Adrenal gland (tissue), 12 donors: ENCODE measurements around the gene SYNGAP1. TPM values are rescaled to one million over a fixed set of nuclear protein-coding genes. Genes with fewer than 3 reads are reported as not detected.

Source experiments
- DNase-seq, 7 donors: peaks; one replicate each; pipeline ENCODE4 v3.0.0-alpha.2; 2019 to 2020
- H3K27ac ChIP-seq, 5 donors: fragments of 200-600 bp; sonication (generic) in 4 of 5; 1 replicate in 3 of 5; 2 replicates in 2 of 5; pipeline versions ENCODE4 v1.5.1 to v1.8.0; 2016 to 2020; ENCODE audit warnings: mild to moderate bottlenecking in 1 of 5
- H3K27me3 ChIP-seq: fragments of 200-600 bp; 2 replicates; pipeline ENCODE4 v1.8.0; 2021
- H3K36me3 ChIP-seq, 2 donors: fragments of 200-600 bp; replicated peaks in 1 of 2; 1 replicate in 1 of 2; 2 replicates in 1 of 2; pipeline versions ENCODE4 v1.5.1 to v1.8.0; 2018 to 2022
- H3K4me1 ChIP-seq, 2 donors: fragments of 200-600 bp; replicated peaks in 1 of 2; 1 replicate in 1 of 2; 2 replicates in 1 of 2; pipeline versions ENCODE4 v1.5.1 to v1.8.0; 2018 to 2021
- H3K4me3 ChIP-seq, 4 donors: fragments of 200-600 bp; sonication (generic) in 3 of 4; one replicate each; pipeline ENCODE4 v1.5.1; 2016 to 2018
- H3K9me3 ChIP-seq, 3 donors: fragments of 200-600 bp; sonication (generic) in 1 of 3; replicated peaks in 1 of 3; 1 replicate in 2 of 3; 2 replicates in 1 of 3; pipeline versions ENCODE4 v1.5.1 to v1.8.0; 2016 to 2021
- CTCF ChIP-seq, 6 experiments: fragments of 450-650 bp in 4 of 6; fragments of 200-600 bp in 2 of 6; sonication (generic) in 1 of 6; IDR thresholded peaks; 1 replicate in 5 of 6; 2 replicates in 1 of 6; pipeline versions ENCODE4 v1.5.1 to v1.8.0; 2016 to 2021; ENCODE audit warnings: antibody characterized with exemption in 6 of 6, mild to moderate bottlenecking in 2 of 6, moderate library complexity in 1 of 6
- POLR2A ChIP-seq, 2 donors: fragments of 450-650 bp; IDR thresholded peaks; one replicate each; pipeline ENCODE4 v1.6.1; 2017; ENCODE audit warnings: antibody characterized with exemption in 2 of 2, mild to moderate bottlenecking in 2 of 2, moderate library complexity in 1 of 2
- WGBS, 4 donors: extraction: QIAGEN DNeasy Blood & Tissue Kit in 2 of 4; methylation state at CpG; one replicate each; pipeline versions ENCODE4 v1.1.5 to v1.1.7; 2013 to 2017; 5-methylcytosine and 5-hydroxymethylcytosine counted together
- intact Hi-C, 2 donors: fragments of 100-400 bp; cut with DNase I; formaldehyde crosslinking; loops; one replicate each; pipeline versions ENCODE4 v1.14.1 to v1.15.0; 2022 to 2023
- polyA plus RNA-seq, 3 donors: library from polyadenylated mRNA; stranded (reverse); fragments of 200-250 nt in 2 of 3; fragments of 350-450 nt in 1 of 3; fragmentation: Illumina TruSeq in 1 of 3; extraction: RNeasy Lipid Tissue Mini Kit (QIAGEN cat#74804) in 1 of 3; gene quantifications; one replicate each; pipeline ENCODE4 v1.2.3, GENCODE V29; 2013 to 2014
- total RNA-seq, 9 donors: library from RNA; depleted of rRNA in 4 of 9; stranded (reverse); fragments of >200 nt in 4 of 9; fragments of 120-200 nt in 1 of 9; fragmentation: NEBNext Ultra II Directional in 1 of 9; extraction: Animal tissue kit (Norgen Biotek cat#: 25700) in 1 of 9; gene quantifications; one replicate each; pipeline versions ENCODE4 v1.1.0 to v1.2.4, GENCODE V29; 2013 to 2023
- donor health status: healthy with polysubstance abuse.
- donor health status: Bipolar disorder and iron deficiency.
- donor health status: DM: yes; HTN: yes; CAD: no.
- donor health status: DM: no; HTN: no; CAD: no.
- donor health status: DM: no; HTN: no; CAD: no.
- donor health status: DM: yes; HTN: yes; CAD: no.

The SYNGAP1 gene
- total and polyA plus RNA-seq, 12 donors = 2.6 to 73.5 (median 8.7) TPM

- Histone ChIP-seq H3K4me1 (peaks cover 19 to 62% of the 10 kb centered on the region in 2 donors), H3K36me3 (no peaks in the 10 kb centered on the region), H3K9me3 (no peaks in the 10 kb centered on the region), H3K4me3 (peak overlapping the region in 1 of 4 donors; percentile 73), H3K27me3 (no peaks in the 10 kb centered on the region), H3K27ac (peak overlapping the region in 3 of 5 donors; percentile 16 to 80 (median 64))
- 4 to 100% (median 41%) methylated on average over 1 to 33 of the region's 33 CpGs for WGBS, 4 donors
- DNase-seq = peak in 6 of 7 donors; percentile 40 to 72 (median 52)
- TF ChIP-seq POLR2A (IDR thresholded peaks at IDR 0.05) (no peak), CTCF (IDR thresholded peaks at IDR 0.05) (peak; percentile 22 to 56 (median 30))
- intact Hi-C loops = loop anchor here in 1 of 2 donors (10.0 kb wide), 1 partner anchor 146 kb away; no protein-coding TSS in a partner anchor
These were observed 8.5 kb downstream of the SYNGAP1 start for GRCh38 chr6:33428224-33428965.

- H3K9me3 ChIP-seq = no peaks in the 10 kb centered on the region
- intact Hi-C loops = loop anchor here in 1 of 2 donors (10.0 kb wide), 1 partner anchor 146 kb away; no protein-coding TSS in a partner anchor
- WGBS, 4 donors = 66 to 74% (median 73%) methylated on average over 5 of the region's 5 CpGs
- H3K27me3 ChIP-seq = no peaks in the 10 kb centered on the region
- no peak overlapping the region for H3K4me3 ChIP-seq
- peak overlapping the region in 3 of 5 donors; percentile 16 to 80 (median 64) for H3K27ac ChIP-seq
- no peaks in the 10 kb centered on the region for H3K36me3 ChIP-seq
- TF ChIP-seq CTCF (IDR thresholded peaks at IDR 0.05) (no peak), POLR2A (IDR thresholded peaks at IDR 0.05) (no peak)
- DNase-seq = no peak
- H3K4me1 ChIP-seq = peaks cover 19 to 60% of the 10 kb centered on the region in 2 donors
These were observed 9.3 kb downstream of the SYNGAP1 start for GRCh38 chr6:33428966-33429749.

GRCh38 chr6:33429750-33430052 lies 9.8 kb downstream of the SYNGAP1 start:
- H3K4me1 ChIP-seq = peaks cover 16 to 54% of the 10 kb centered on the region in 2 donors
- 42 to 51% (median 47%) methylated on average over 2 of the region's 2 CpGs for WGBS, 4 donors
- H3K27ac ChIP-seq = peak overlapping the region in 2 of 5 donors; percentile 58 to 64
- TF ChIP-seq POLR2A (IDR thresholded peaks at IDR 0.05) = no peak
- no peak for TF ChIP-seq CTCF (IDR thresholded peaks at IDR 0.05)
- H3K36me3 ChIP-seq = no peaks in the 10 kb centered on the region
- no peak overlapping the region for H3K4me3 ChIP-seq
- no peaks in the 10 kb centered on the region for H3K9me3 ChIP-seq
- no peaks in the 10 kb centered on the region for H3K27me3 ChIP-seq
- no peak for DNase-seq
- intact Hi-C loops = loop anchor here in 1 of 2 donors (10.0 kb wide), 1 partner anchor 145 kb away; no protein-coding TSS in a partner anchor

GRCh38 chr6:33430334-33430733 lies 10.5 kb downstream of the SYNGAP1 start:
- TF ChIP-seq POLR2A (IDR thresholded peaks at IDR 0.05) (no peak), CTCF (IDR thresholded peaks at IDR 0.05) (no peak)
- WGBS, 4 donors = 55 to 68% (median 65%) methylated on average over 2 of the region's 2 CpGs
- intact Hi-C loops = no loop called here
- Histone ChIP-seq H3K4me3 (no peak overlapping the region), H3K36me3 (peaks cover 0 to 2% of the 10 kb centered on the region in 2 donors), H3K4me1 (peaks cover 11 to 50% of the 10 kb centered on the region in 2 donors), H3K9me3 (no peaks in the 10 kb centered on the region), H3K27me3 (no peaks in the 10 kb centered on the region), H3K27ac (peak overlapping the region in 1 of 5 donors; percentile 64)
- DNase-seq = no peak
